ENCODE results near the gene HDAC1.
A peak's percentile ranks its signal among the peaks of the same experiment; 100 is the strongest.

The HDAC1 gene

GRCh38 chr1:32266921-32267591 lies 24.8 kb upstream of the HDAC1 start:
- Histone ChIP-seq H3K79me2 (ENCODE audit: insufficient read depth, low read length) (peaks cover 10% of the 10 kb centered on the region; the same call in 1 of the 2 replicates), H3K9me2 (replicated peaks; ENCODE audit: insufficient read depth, low read length) (no peaks in the 10 kb centered on the region), H4K20me1 (ENCODE audit: low read depth, low read length) (no peaks in the 10 kb centered on the region), H3K4me2 (ENCODE audit: low read depth, low read length, poor library complexity, severe bottlenecking) (no peak overlapping the region), H3K9me3 (ENCODE audit: insufficient read depth, low read length) (no peaks in the 10 kb centered on the region), H3K36me3 (ENCODE audit: low read length) (no peaks in the 10 kb centered on the region), H3K27me3 (ENCODE audit: low read length) (no peaks in the 10 kb centered on the region), H3F3A (ENCODE audit: insufficient read depth) (peaks cover 40% of the 10 kb centered on the region), H3K27ac (ENCODE audit: low read depth, low read length) (peak overlapping the region; percentile 52), H3K9ac (ENCODE audit: low read length) (no peak overlapping the region), H2AFZ (ENCODE audit: low read depth, low read length, severe bottlenecking) (no peak overlapping the region), H3K4me3 (ENCODE audit: insufficient read depth, low read length, poor library complexity, severe bottlenecking) (no peak overlapping the region)
- TF ChIP-seq CTCF (IDR thresholded peaks at IDR 0.05; ENCODE audit: insufficient read depth, low read length, poor library complexity, severe bottlenecking): no peak
- no peak for TF ChIP-seq EZH2phosphoT487 (conservative IDR thresholded peaks at IDR 0.05; ENCODE audit: low read length)

- Histone ChIP-seq H3K9me3 (ENCODE audit: insufficient read depth, low read length) (no peaks in the 10 kb centered on the region), H3K27ac (ENCODE audit: low read depth, low read length) (peak overlapping the region; percentile 49; the same call in 1 of the 2 replicates), H3K4me2 (ENCODE audit: low read depth, low read length, poor library complexity, severe bottlenecking) (no peak overlapping the region), H2AFZ (ENCODE audit: low read depth, low read length, severe bottlenecking) (no peak overlapping the region), H3K27me3 (ENCODE audit: low read length) (no peaks in the 10 kb centered on the region), H3K9me2 (replicated peaks; ENCODE audit: insufficient read depth, low read length) (no peaks in the 10 kb centered on the region), H3F3A (ENCODE audit: insufficient read depth) (peaks cover 22% of the 10 kb centered on the region), H4K20me1 (ENCODE audit: low read depth, low read length) (no peaks in the 10 kb centered on the region), H3K79me2 (ENCODE audit: insufficient read depth, low read length) (peaks cover 11% of the 10 kb centered on the region; the same call in 1 of the 2 replicates), H3K9ac (ENCODE audit: low read length) (no peak overlapping the region), H3K4me3 (ENCODE audit: insufficient read depth, low read length, poor library complexity, severe bottlenecking) (no peak overlapping the region), H3K36me3 (ENCODE audit: low read length) (no peaks in the 10 kb centered on the region)
- TF ChIP-seq EZH2phosphoT487 (conservative IDR thresholded peaks at IDR 0.05; ENCODE audit: low read length) (no peak), CTCF (IDR thresholded peaks at IDR 0.05; ENCODE audit: insufficient read depth, low read length, poor library complexity, severe bottlenecking) (no peak)
These were observed 22.1 kb upstream of the HDAC1 start for GRCh38 chr1:32269744-32270143.

GRCh38 chr1:32272557-32273390 lies 19.1 kb upstream of the HDAC1 start:
- peak overlapping the region; percentile 75 for H3K4me2 ChIP-seq (ENCODE audit: low read depth, low read length, poor library complexity, severe bottlenecking)
- peak overlapping the region; percentile 31 for H3K4me3 ChIP-seq (ENCODE audit: insufficient read depth, low read length, poor library complexity, severe bottlenecking)
- no peaks in the 10 kb centered on the region for H3K9me2 ChIP-seq (replicated peaks; ENCODE audit: insufficient read depth, low read length)
- H3K79me2 ChIP-seq (ENCODE audit: insufficient read depth, low read length): peaks cover 4% of the 10 kb centered on the region; the same call in 1 of the 2 replicates
- H2AFZ ChIP-seq (ENCODE audit: low read depth, low read length, severe bottlenecking): no peak overlapping the region
- H3K36me3 ChIP-seq (ENCODE audit: low read length): no peaks in the 10 kb centered on the region
- H3K27me3 ChIP-seq (ENCODE audit: low read length): no peaks in the 10 kb centered on the region
- peak overlapping the region; percentile 85 for H3K27ac ChIP-seq (ENCODE audit: low read depth, low read length)
- TF ChIP-seq EZH2phosphoT487 (conservative IDR thresholded peaks at IDR 0.05; ENCODE audit: low read length) (no peak), CTCF (IDR thresholded peaks at IDR 0.05; ENCODE audit: insufficient read depth, low read length, poor library complexity, severe bottlenecking) (no peak)
- peaks cover 14% of the 10 kb centered on the region for H3F3A ChIP-seq (ENCODE audit: insufficient read depth)
- no peaks in the 10 kb centered on the region for H3K9me3 ChIP-seq (ENCODE audit: insufficient read depth, low read length)
- peak overlapping the region; percentile 57 for H3K9ac ChIP-seq (ENCODE audit: low read length)
- H4K20me1 ChIP-seq (ENCODE audit: low read depth, low read length): no peaks in the 10 kb centered on the region
